ENCODE data around the gene STK17A.
A peak's percentile ranks its signal among the peaks of the same experiment; 100 is the strongest.
"Not testable (repeated sequence)": the region's sequence is repeated elsewhere in the genome, so short reads cannot be mapped to it uniquely, and the experiment has no call there.

STK17A gene

GRCh38 chr7:43554423-43554822 is 28.5 kb upstream of the STK17A start:
- no peak for TF ChIP-seq POLR2A (IDR thresholded peaks at IDR 0.05; ENCODE audit: low read depth, low read length)
- DNase-seq (ENCODE audit: insufficient read length, low spot score) (no peak), FAIRE-seq (no peak)

GRCh38 chr7:43557831-43558495 is 24.9 kb upstream of the STK17A start:
- FAIRE-seq (no peak), DNase-seq (ENCODE audit: insufficient read length, low spot score) (no peak)
- no peak for TF ChIP-seq POLR2A (IDR thresholded peaks at IDR 0.05; ENCODE audit: low read depth, low read length)

- TF ChIP-seq POLR2A (IDR thresholded peaks at IDR 0.05; ENCODE audit: low read depth, low read length) = no peak
- DNase-seq (ENCODE audit: insufficient read length, low spot score) (no peak), FAIRE-seq (no peak)
These were observed 23.6 kb upstream of the STK17A start for GRCh38 chr7:43559171-43559945.

- no peak for FAIRE-seq
- DNase-seq (ENCODE audit: insufficient read length, low spot score) = no peak
- no peak for TF ChIP-seq POLR2A (IDR thresholded peaks at IDR 0.05; ENCODE audit: low read depth, low read length)
These were observed 23.0 kb upstream of the STK17A start for GRCh38 chr7:43559946-43560335.

GRCh38 chr7:43560742-43561330 is 22.1 kb upstream of the STK17A start:
- TF ChIP-seq POLR2A (IDR thresholded peaks at IDR 0.05; ENCODE audit: low read depth, low read length) = no peak
- FAIRE-seq = no peak
- no peak for DNase-seq (ENCODE audit: insufficient read length, low spot score)

GRCh38 chr7:43562383-43562782 is 20.5 kb upstream of the STK17A start:
- no peak for DNase-seq (ENCODE audit: insufficient read length, low spot score)
- no peak for FAIRE-seq

GRCh38 chr7:43565786-43566185 is 17.1 kb upstream of the STK17A start:
- DNase-seq (ENCODE audit: insufficient read length, low spot score) = no peak
- no peak for FAIRE-seq
- no peak for TF ChIP-seq POLR2A (IDR thresholded peaks at IDR 0.05; ENCODE audit: low read depth, low read length)

More at GRCh38 chr7:43562383-43562782, 20.5 kb upstream of the STK17A start:
- TF ChIP-seq POLR2A (IDR thresholded peaks at IDR 0.05; ENCODE audit: low read depth, low read length) = no peak

- FAIRE-seq (no peak), DNase-seq (ENCODE audit: insufficient read length, low spot score) (no peak)
These were observed 14.4 kb upstream of the STK17A start for GRCh38 chr7:43568529-43568928.

GRCh38 chr7:43569424-43569823 is 13.5 kb upstream of the STK17A start:
- TF ChIP-seq POLR2A (IDR thresholded peaks at IDR 0.05; ENCODE audit: low read depth, low read length) = no peak
- FAIRE-seq (peak; percentile 96), DNase-seq (ENCODE audit: insufficient read length, low spot score) (peak; percentile 51)

More at GRCh38 chr7:43568529-43568928, 14.4 kb upstream of the STK17A start:
- TF ChIP-seq POLR2A (IDR thresholded peaks at IDR 0.05; ENCODE audit: low read depth, low read length) = no peak

GRCh38 chr7:43570688-43571365 is 12.1 kb upstream of the STK17A start:
- TF ChIP-seq POLR2A (IDR thresholded peaks at IDR 0.05; ENCODE audit: low read depth, low read length) = no peak
- DNase-seq (ENCODE audit: insufficient read length, low spot score) = no peak
- FAIRE-seq = no peak

GRCh38 chr7:43572516-43573049 is 10.3 kb upstream of the STK17A start:
- FAIRE-seq (peak; percentile 100), DNase-seq (ENCODE audit: insufficient read length, low spot score) (peak; percentile 87)
- no peak for TF ChIP-seq POLR2A (IDR thresholded peaks at IDR 0.05; ENCODE audit: low read depth, low read length)

GRCh38 chr7:43573832-43574231 is 9.1 kb upstream of the STK17A start:
- FAIRE-seq; DNase-seq (ENCODE audit: insufficient read length, low spot score): not testable (repeated sequence)

GRCh38 chr7:43575506-43575905 is 7.4 kb upstream of the STK17A start:
- DNase-seq (ENCODE audit: insufficient read length, low spot score) (no peak), FAIRE-seq (no peak)
- TF ChIP-seq POLR2A (IDR thresholded peaks at IDR 0.05; ENCODE audit: low read depth, low read length) = no peak

GRCh38 chr7:43576241-43576640 is 6.7 kb upstream of the STK17A start:
- DNase-seq (ENCODE audit: insufficient read length, low spot score) = no peak
- FAIRE-seq = no peak
- no peak for TF ChIP-seq POLR2A (IDR thresholded peaks at IDR 0.05; ENCODE audit: low read depth, low read length)
